ENCODE data around the gene COL26A1.

GRCh38 chr7:101374990-101375389 lies 12.3 kb downstream of the COL26A1 start:
- no peak for TF ChIP-seq POLR2A (IDR thresholded peaks at IDR 0.05)
- TF ChIP-seq, protein P1, sequence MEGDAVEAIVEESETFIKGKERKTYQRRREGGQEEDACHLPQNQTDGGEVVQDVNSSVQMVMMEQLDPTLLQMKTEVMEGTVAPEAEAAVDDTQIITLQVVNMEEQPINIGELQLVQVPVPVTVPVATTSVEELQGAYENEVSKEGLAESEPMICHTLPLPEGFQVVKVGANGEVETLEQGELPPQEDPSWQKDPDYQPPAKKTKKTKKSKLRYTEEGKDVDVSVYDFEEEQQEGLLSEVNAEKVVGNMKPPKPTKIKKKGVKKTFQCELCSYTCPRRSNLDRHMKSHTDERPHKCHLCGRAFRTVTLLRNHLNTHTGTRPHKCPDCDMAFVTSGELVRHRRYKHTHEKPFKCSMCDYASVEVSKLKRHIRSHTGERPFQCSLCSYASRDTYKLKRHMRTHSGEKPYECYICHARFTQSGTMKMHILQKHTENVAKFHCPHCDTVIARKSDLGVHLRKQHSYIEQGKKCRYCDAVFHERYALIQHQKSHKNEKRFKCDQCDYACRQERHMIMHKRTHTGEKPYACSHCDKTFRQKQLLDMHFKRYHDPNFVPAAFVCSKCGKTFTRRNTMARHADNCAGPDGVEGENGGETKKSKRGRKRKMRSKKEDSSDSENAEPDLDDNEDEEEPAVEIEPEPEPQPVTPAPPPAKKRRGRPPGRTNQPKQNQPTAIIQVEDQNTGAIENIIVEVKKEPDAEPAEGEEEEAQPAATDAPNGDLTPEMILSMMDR (IDR thresholded peaks at IDR 0.05) = no peak

Measured in stomach (tissue), 4 donors.